ENCODE results near the gene UBA5.

GRCh38 chr3:132645058-132645457, 15.1 kb upstream of the UBA5 start:
- TF ChIP-seq CTCF (IDR thresholded peaks at IDR 0.05) (no peak), POLR2A (IDR thresholded peaks at IDR 0.05) (no peak)
